ENCODE results near the gene KCNMA1. TPM values are rescaled to one million over a fixed set of nuclear protein-coding genes. Genes with fewer than 3 reads are reported as not detected.

The KCNMA1 gene
- total RNA-seq, 1 experiment from 2014 or later = 23.3 TPM

GRCh38 chr10:77274046-77274795, 363.4 kb downstream of the KCNMA1 start:
- DNase-seq (ENCODE audit: low read depth) = peak; percentile 95

GRCh38 chr10:77269163-77269562, 368.4 kb downstream of the KCNMA1 start:
- DNase-seq (ENCODE audit: low read depth) = no peak

GRCh38 chr10:77268721-77269120, 368.9 kb downstream of the KCNMA1 start:
- no peak for DNase-seq (ENCODE audit: low read depth)

DNA sequence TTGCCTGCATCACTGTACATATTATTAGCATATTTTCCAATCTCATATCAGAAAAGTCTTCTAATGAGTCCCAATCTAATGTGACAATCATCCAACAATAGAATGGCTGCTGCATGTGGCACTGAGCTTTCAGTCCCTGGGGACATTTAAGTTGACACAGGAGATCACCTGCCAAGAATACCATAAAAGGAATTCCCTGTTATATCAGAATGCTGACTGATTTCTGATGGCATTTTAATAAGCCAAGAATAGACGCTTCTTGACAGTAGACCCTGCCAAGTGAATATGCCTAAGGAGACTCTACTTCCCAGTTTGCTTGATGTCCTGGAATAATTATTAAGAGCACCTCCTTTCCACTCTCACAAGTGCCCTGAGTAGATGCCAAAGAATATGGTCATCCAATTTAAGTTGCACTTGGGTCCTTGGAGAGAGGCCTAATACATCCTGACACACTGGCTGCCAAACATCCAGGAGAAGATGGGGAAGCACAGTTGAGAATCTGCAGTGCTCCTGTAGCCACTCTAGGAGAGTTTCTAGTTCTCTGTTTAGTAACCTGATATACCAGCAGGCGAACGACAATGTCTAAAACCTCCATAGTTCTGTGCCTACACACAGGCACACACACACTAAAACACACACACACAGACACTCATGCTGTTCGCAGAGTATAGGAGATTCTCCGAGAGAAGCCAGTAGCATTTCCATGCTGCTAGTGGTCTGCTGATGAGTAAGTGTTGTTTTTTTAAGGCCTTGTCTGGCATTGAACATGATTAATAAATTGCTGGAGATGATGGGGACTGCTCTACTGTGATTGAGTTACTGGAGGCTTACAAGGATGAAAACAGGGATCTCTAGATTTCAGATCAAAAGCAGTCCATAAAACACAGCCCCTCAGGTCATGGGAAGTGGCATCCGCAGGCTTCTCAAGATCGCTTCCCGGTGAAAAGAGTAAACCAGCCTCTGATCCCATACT, 369.6 kb downstream of the KCNMA1 start:
- DNase-seq (ENCODE audit: low read depth) = no peak

GRCh38 chr10:77266242-77266641, 371.4 kb downstream of the KCNMA1 start:
- DNase-seq (ENCODE audit: low read depth) = no peak

- no peak for DNase-seq (ENCODE audit: low read depth)
These were observed 373.1 kb downstream of the KCNMA1 start for GRCh38 chr10:77264527-77264926.

- peak; percentile 48 for DNase-seq (ENCODE audit: low read depth)
These were observed 373.5 kb downstream of the KCNMA1 start for GRCh38 chr10:77264107-77264506.

- DNase-seq (ENCODE audit: low read depth) = no peak
These were observed 373.9 kb downstream of the KCNMA1 start for GRCh38 chr10:77263700-77264099.

DNA sequence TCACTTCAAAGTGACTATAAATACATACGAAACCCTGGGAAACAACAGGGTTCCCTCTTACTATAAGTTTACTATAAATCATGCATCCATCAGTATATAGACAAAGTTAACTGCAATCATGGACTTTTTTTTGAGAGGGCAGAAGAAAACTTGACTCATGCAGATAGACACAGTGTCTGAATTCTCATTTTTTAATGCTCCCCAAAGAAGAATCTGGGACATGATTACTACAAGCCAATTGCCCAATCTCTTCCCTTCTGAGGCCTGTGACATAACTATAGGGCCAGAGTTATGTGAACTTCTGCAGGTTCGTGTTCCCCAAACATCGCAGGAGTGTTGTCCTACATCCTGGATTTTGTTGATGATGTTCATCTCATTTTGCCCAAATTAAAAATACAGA, 376.5 kb downstream of the KCNMA1 start:
- DNase-seq (ENCODE audit: low read depth) = no peak

- no peak for DNase-seq (ENCODE audit: low read depth)
These were observed 378.3 kb downstream of the KCNMA1 start for GRCh38 chr10:77259171-77259874.

DNA sequence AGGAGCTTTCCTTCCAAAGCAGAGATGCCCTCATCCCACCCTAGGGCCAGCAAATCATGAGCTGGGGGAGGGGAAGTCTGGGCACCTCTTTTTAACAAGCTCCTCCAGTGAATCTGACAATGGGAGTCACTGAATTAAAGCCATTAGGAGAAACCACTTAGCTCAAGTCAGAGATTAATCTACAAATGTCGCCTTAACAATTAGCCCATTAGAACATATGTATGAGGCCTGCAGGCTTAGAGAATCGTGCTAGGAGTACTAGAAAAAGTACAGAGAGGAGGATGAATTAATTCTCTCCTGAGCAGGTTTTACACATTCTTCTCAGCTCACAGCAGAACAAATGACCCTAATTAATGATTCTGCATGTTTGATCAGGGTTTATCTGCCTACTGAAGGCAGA, 381.3 kb downstream of the KCNMA1 start:
- DNase-seq (ENCODE audit: low read depth) = no peak

DNA sequence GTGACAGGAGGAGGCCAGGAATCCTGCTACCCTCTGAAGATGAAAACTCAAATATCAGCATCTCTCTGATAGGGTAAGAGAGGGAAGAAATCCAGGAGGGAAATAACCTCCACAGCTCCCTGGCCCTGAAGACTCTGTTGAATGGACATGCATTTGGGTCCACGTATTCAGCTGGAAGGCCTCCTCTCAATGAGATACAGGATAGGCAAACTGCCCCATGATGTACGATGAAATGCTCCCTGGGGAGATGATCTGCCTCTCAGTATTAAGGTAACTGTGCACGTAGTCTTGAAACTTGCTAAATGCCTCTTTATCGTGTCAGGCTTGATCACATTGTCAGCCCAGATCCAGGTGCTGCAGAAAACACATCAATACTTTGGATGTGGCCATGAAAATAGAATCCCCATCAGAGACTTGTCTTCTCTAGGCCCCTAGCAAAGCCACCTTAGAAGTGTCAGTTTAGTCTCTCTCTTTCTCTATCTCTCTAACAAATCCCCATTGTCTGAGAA, 384.0 kb downstream of the KCNMA1 start:
- no peak for DNase-seq (ENCODE audit: low read depth)

GRCh38 chr10:77253147-77253545, 384.5 kb downstream of the KCNMA1 start:
- no peak for DNase-seq (ENCODE audit: low read depth)

DNA sequence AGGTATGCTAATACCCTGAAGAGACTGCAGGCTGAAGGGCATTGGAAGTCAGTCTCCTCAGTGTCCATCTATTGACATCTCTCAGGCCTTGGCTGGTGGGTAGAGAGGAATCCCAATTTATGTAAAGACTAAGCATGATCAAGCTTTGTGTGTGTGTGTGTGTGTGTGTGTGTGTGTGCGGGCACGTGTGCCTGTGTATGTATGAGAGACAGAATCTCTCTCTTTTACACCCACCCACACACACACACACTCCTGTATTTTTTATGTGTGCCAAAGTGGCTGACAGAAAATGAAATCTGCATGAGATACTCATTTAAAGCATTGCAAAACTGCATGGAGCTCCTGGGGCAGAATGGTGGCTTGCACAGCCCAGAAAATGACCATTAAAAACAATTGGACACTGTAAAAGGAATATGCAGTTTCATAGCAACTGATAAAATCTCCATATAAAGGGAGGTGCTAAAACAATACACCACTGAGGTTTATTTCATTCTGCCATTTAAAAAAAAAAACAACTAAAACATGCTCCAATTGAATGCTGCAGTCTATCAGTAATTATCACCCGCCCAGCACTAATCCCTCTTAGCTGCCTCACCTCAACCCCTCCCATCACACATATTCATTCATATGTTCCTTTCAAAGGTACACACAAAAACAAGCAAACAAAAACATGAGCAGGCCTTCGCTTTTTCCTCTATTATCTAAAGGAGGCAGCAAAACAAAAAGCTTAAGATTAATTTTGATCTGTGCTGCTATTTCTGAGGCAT, 385.0 kb downstream of the KCNMA1 start:
- no peak for DNase-seq (ENCODE audit: low read depth)

DNA sequence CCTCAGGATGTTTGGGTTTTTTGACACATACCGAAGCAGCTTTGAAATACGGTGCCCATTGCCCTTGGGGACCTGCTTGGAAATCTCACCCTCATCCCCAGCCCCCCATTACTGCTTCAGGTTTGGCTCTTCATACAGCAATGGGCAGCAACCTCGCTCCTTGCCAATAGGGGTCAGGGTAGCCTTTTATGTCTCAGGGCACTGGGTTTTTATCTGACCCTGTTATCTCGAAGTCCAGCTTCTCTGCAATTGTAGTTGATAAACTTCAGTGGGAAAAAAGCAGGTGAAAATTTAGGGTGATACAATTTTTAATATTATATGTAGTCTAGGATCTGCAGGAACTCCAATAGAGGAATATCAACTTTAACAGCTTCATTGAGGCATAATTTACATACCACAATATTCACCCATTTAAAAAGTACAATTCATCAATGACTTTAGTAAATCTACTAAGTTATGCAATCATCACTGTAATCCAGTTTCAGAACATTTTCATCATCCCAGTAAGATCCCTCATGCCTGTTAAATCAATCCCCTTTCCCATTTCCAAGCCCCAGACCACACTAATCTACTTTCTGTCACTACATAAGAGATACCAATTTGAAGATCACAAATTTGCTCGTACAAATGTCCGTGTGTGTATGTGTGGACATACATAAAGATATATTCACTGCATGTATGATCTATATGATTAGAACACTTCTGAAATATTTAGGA, 386.2 kb downstream of the KCNMA1 start:
- DNase-seq (ENCODE audit: low read depth) = peak; percentile 61

DNA sequence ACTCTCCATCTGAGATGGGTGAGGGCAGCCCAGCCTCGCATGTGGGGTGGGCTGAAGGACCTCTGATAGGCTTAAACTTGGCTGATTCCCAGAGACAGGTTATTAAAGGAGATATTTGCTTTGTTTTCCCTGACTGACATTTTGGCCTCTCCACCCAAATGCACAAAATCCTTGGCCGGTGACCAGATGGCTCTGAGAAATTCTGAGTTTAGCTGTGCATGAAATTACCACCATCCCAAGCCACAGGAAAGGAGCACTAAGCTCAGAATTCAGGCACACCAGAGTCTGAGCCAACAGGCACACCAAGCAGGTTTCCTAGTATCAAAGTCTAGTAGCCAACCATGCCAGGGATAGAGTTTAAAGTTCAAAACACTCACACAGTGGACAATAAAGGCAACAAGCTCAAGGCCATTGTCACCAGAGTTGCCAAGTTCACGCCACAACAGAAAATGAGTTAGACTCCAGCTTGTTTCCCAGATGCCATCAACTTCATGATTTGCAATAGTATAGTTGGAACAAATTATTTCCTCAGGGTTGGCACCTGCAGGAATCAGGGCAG, 387.6 kb downstream of the KCNMA1 start:
- DNase-seq (ENCODE audit: low read depth) = no peak

DNA sequence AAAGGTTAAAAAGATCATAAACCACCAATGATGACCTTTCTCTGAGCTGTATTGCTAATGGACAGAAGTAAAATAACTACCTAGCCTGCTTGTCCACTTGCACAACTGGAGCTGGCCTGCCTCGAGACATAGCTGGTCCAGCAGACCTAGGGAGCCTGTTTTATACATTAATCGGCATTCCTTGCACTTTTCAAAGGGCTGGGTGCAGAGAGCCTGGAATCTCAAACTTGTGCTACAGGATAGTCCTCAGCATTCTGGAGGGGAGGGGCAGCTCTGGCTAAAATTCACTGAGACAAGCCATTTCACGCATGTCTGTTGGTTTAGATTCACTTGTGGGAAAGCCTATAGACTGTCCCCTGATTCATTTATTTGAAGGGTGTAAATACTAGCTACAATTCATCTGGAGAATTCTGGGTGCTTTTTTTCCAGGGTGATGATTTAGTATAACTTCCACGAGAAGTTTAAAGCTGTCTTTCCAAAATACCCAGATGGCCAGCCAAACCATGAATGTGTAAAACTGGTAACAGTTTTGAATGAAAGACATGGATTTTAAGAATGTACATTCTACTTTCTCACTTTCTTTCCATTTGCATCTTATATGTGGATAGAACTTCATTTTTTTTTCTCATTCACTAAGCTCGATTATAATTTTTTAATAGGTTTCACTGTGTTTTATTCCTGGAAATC, 389.4 kb downstream of the KCNMA1 start:
- no peak for DNase-seq (ENCODE audit: low read depth)

DNA sequence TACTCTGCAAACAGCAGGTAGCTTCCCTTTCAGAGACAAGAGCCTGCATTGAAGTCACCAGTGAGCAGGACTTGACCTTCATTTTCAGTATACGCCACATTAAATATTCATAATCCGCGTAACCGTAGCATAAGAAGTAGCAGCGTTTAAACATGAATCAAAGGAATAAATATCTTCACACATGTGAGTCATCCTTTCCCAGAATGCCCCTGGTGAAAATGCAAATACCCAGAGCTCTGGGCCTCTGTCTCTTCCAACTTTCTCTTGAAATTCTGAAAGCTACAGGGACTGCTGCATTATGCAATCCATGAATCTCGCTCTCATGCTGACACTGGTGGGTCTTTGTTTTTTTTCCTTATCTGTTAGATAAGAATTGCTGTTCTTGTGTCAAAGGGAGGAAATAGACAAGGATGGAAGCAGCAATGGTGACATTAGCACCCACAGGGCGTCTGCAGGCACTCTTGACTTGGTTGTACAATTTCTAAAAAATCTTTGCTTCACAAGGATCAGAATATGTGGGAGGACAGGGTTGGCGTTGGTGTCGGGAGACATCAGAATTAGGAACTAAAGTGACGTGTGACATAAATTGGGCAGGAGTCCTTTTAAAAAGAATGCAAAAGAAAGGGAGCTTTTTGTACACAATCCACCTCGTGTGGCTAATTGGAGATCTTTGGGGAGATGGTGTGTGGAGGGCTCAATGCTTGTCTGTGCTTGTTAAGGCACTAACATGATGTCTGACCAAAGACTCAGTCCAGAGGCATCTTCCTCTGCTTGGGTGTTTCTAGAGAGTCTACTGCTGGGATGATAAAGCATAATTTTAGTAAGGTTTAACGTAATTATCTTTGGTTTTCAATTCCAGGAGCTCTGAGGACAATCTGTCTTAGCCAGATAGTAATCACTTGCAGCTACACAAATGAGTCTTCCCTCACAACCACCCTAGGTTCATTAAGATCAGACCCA, 390.3 kb downstream of the KCNMA1 start:
- DNase-seq (ENCODE audit: low read depth) = no peak
